HL-60 (cell line): ENCODE results near the gene ZNF865.
A peak's percentile ranks its signal among the peaks of the same experiment; 100 is the strongest.

Experiments
- DNase-seq, 2 experiments: peaks; one replicate each; pipeline ENCODE4 v3.0.0-alpha.2; 2010 to 2020; ENCODE audit warnings: low read depth in 1 of 2, low spot score in 1 of 2
- H3K27ac ChIP-seq: fragments of 250-450 bp; sonication (Bioruptor Pico); replicated peaks from 2 replicates; pipeline ENCODE4 v1.5.1; 2020; ENCODE audit warnings: mild to moderate bottlenecking, moderate library complexity
- H3K27me3 ChIP-seq: fragments of 250-450 bp; sonication (Bioruptor Pico); 2 replicates; pipeline ENCODE4 v1.5.1; 2021; ENCODE audit warnings: mild to moderate bottlenecking, moderate library complexity; ENCODE audit not compliant: insufficient read depth, poor library complexity, severe bottlenecking
- H3K4me3 ChIP-seq: replicated peaks from 2 replicates; pipeline ENCODE4 v1.5.1; 2011; ENCODE audit warnings: mild to moderate bottlenecking, control low read depth, low read length; ENCODE audit not compliant: insufficient read depth
- CTCF ChIP-seq: IDR thresholded peaks from one replicate; pipeline ENCODE4 v1.5.1; 2011; ENCODE audit warnings: low read length, control low read depth, inconsistent platforms; ENCODE audit not compliant: insufficient read depth
- GABPA ChIP-seq: IDR thresholded peaks from 2 replicates; pipeline ENCODE4 v1.6.1; 2012; ENCODE audit warnings: low read depth
- POLR2AphosphoS5 ChIP-seq: IDR thresholded peaks from 2 replicates; pipeline ENCODE4 v1.6.1; 2012; ENCODE audit warnings: low read depth
- REST ChIP-seq: IDR thresholded peaks from 2 replicates; pipeline ENCODE4 v1.6.1; 2012; ENCODE audit warnings: low read depth; ENCODE audit not compliant: insufficient replicate concordance
- SPI1 ChIP-seq: IDR thresholded peaks from 2 replicates; pipeline ENCODE4 v1.6.1; 2012; ENCODE audit warnings: low read depth, mild to moderate bottlenecking, borderline replicate concordance
- long read RNA-seq: library from polyadenylated mRNA; unstranded; transcript quantifications from one replicate; pipeline ENCODE4 v2.0.0, GENCODE V29; 2020

Gene ZNF865
- long read RNA-seq, partial matches to known transcripts, result 0 of 1 reads
- long read RNA-seq, other reads (novel, unspliced or antisense), result 1 of 1 reads

DNA sequence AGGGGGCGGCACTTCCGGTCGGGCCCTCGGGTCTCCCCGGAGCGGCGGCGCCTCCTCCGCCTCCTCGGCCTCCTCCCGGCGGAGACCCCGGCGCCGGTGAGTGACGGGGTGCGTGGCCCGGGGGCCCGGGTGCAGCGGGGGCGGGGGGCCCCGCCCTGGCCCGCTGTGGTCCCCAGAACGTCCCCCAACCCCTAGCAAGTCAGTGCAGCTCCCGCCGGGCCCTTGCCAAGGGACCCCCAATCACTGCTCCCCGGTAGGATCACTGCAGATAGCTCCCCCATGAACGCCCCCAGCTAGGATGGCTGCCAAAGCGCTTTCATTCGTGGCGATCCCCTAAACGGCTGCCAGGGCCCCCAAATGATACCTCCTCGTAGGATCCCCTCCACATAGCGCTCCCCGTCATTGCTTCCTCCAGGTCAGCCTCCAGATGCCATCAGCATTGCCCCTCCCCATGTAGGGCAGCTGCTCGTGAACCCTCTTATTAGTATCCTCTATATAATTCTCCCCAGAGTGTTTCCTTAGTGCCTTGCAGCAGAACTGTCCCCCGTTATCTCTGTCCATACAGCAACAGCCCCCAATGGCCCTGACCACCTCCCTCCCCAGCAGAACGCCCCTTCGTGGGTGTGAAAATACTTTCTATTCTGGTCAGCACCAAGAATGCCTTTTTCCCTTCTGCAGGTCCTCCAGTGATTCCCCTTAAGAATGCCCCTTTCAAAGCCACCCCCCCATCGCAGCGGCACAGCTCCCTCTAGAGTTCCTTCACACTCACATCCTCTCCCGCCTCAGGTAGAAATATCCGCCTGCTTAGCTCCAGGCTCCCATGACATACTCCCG lies at the start of gene ZNF865:
TSS of gene ZNF865 (plus strand) at position 11 of the 834 bp plus-strand sequence. CDS start 7,972 bp downstream, outside the sequence.
- TF ChIP-seq CTCF, result peak; percentile 58
- no peak for TF ChIP-seq REST
- TF ChIP-seq GABPA, result 0 out of 2 replicates have a peak, but pooled peaks have one; percentile 17
- no peaks in the 10 kb centered on the region for H3K27me3 ChIP-seq
- peak; percentile 65 to 85 for DNase-seq
- peak within 1 kb of the TSS; percentile 88 for H3K4me3 ChIP-seq
- H3K27ac ChIP-seq, result peak within 1 kb of the TSS; percentile 87

DNA sequence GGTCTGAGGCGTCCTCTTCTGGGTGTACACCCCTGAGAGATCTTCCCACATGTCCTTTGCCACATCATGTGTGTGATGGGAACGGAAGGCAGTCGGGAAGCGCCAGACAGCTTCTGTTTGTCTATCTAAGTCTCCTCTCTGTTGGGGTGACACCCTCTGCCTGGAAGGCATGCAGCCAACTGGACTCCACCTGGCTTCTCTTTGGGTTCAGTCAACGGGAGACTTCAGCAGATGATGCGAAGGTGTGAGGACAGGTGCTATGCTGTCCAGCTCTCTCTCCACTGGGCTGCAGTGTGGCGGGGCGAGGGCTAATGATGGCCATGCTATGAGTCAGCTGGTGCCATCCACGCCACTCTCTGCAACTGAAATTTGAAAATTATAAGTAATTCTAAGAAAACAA lies 45.8 kb upstream of the ZNF865 start:
- H3K27me3 ChIP-seq, result no peaks in the 10 kb centered on the region
- no peak overlapping the region for H3K27ac ChIP-seq
- no peak overlapping the region for H3K4me3 ChIP-seq
- TF ChIP-seq CTCF (no peak), POLR2AphosphoS5 (no peak), REST (no peak), GABPA (no peak), SPI1 (no peak)
- no peak for DNase-seq

GRCh38 chr19:55563261-55563690 lies 42.2 kb upstream of the ZNF865 start:
- H3K27me3 ChIP-seq, result no peaks in the 10 kb centered on the region
- no peak for DNase-seq
- no peak for TF ChIP-seq GABPA
- TF ChIP-seq POLR2AphosphoS5, result no peak
- no peak for TF ChIP-seq SPI1
- no peak for TF ChIP-seq CTCF
- TF ChIP-seq REST, result no peak
- H3K4me3 ChIP-seq, result no peak overlapping the region
- H3K27ac ChIP-seq, result no peak overlapping the region
